Measurements from ENCODE around the gene ATG10. TPM values are rescaled to one million over a fixed set of nuclear protein-coding genes. Genes with fewer than 3 reads are reported as not detected.

ATG10 gene
- total RNA-seq, 1 experiment from 2014 or later, result 7.6 TPM

DNA sequence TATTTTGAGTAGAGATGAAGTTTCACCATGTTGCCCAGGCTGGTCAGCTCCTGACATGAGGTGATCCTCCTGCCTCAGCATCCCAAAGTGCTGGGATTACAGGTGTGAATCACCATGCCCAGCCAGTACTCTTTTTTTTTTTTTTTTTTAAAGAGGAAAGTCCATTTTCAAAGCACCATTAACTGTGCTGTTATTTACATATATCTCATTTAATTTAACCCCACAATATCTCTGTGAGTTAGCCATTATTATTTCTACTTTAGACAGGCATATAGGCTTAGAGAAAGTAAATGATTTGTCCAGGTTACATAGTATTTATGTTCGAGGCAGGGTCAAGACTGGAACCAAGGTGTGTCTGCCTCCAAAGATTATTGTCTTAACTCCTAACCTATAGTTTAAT, 50.7 kb downstream of the ATG10 start:
- peaks cover 39 to 44% of the 10 kb centered on the region in 2 experiments for H3K4me1 Mint-ChIP-seq
- no peaks in the 10 kb centered on the region for H3K9me3 ChIP-seq (ENCODE audit: control insufficient read depth, low read depth, low read length)
- H2AFZ ChIP-seq (ENCODE audit: low read length), result no peak overlapping the region
- H3K56ac ChIP-seq (ENCODE audit: insufficient read length, low read depth, low read length), result no peak overlapping the region
- no peak overlapping the region for H3K27ac ChIP-seq (ENCODE audit: insufficient read length, low read depth, low read length)
- no peak overlapping the region for H3K4ac ChIP-seq (ENCODE audit: low read depth, low read length)
- H3K23me2 ChIP-seq (ENCODE audit: insufficient read length, low read depth, low read length, poor library complexity, severe bottlenecking), result no peaks in the 10 kb centered on the region
- H3K4me2 ChIP-seq (ENCODE audit: insufficient read depth, insufficient read length, low read length), result no peak overlapping the region
- WGBS (ENCODE audit: extremely low coverage, insufficient read length, low lambda C conversion rate), result no CpG with 5 or more reads among the region's 1 CpG
- H4K20me1 ChIP-seq (ENCODE audit: control insufficient read depth, insufficient read depth, insufficient read length), result no peaks in the 10 kb centered on the region
- no peaks in the 10 kb centered on the region for H3K36me3 Mint-ChIP-seq (ENCODE audit: insufficient read depth in 1 of 3, low read depth in 3 of 3)
- no peak overlapping the region for H2AK5ac ChIP-seq (ENCODE audit: insufficient read length, low read length)
- H3K4me1 ChIP-seq (ENCODE audit: insufficient read depth, low read length), result peaks cover 3% of the 10 kb centered on the region; the same call in 1 of the 2 replicates
- H2BK12ac ChIP-seq (ENCODE audit: insufficient read length, low read depth, low read length), result no peak overlapping the region
- H3K9ac ChIP-seq (ENCODE audit: extremely low read depth, insufficient read length, low read length), result no peak overlapping the region
- no peaks in the 10 kb centered on the region for H3K79me1 ChIP-seq (ENCODE audit: insufficient read depth, low read depth, low read length, poor library complexity, severe bottlenecking)
- H3K27me3 Mint-ChIP-seq (ENCODE audit: low read depth), result no peaks in the 10 kb centered on the region
- H4K5ac ChIP-seq (ENCODE audit: insufficient read length, low read depth, low read length), result no peak overlapping the region
- no peak for TF ChIP-seq CTCF (conservative IDR thresholded peaks at IDR 0.05)
- no peak overlapping the region for H3K23ac ChIP-seq (ENCODE audit: insufficient read length, low read depth, low read length)
- H3K4me3 Mint-ChIP-seq, result no peak overlapping the region
- no peaks in the 10 kb centered on the region for H3K27me3 ChIP-seq (ENCODE audit: insufficient read depth, low read length)
- H2BK20ac ChIP-seq (ENCODE audit: low read depth, low read length, poor library complexity, severe bottlenecking), result no peak overlapping the region
- no peak overlapping the region for H2BK5ac ChIP-seq (ENCODE audit: insufficient read length, low read length)
- H3T11ph ChIP-seq (ENCODE audit: low read length), result no peak overlapping the region
- no peak overlapping the region for H3K18ac ChIP-seq (ENCODE audit: insufficient read length, low read depth, low read length)
- H4K8ac ChIP-seq (replicated peaks; ENCODE audit: insufficient read length, low read depth, low read length), result no peak overlapping the region
- no peaks in the 10 kb centered on the region for H3K9me3 Mint-ChIP-seq
- no peak overlapping the region for H3K14ac ChIP-seq (ENCODE audit: insufficient read depth, low read length)
- no peak overlapping the region; a peak in 1 of 7 replicates for H3K27ac Mint-ChIP-seq
- H2BK120ac ChIP-seq (ENCODE audit: low read depth, low read length, poor library complexity, severe bottlenecking), result no peak overlapping the region
- H4K91ac ChIP-seq (ENCODE audit: insufficient read length, low read depth, low read length), result no peak overlapping the region
- H2BK15ac ChIP-seq (ENCODE audit: low read depth, low read length), result no peak overlapping the region
- DNase-seq, result no peak
- H3K79me2 ChIP-seq (ENCODE audit: insufficient read depth, low read length), result no peaks in the 10 kb centered on the region

Measured in H9 (cell line).